PFSK-1 (cell line): Measurements from ENCODE around the gene RCAN3.
A peak's percentile ranks its signal among the peaks of the same experiment; 100 is the strongest.

ENCODE experiments used
- FOXP2 ChIP-seq: optimal IDR thresholded peaks from 2 replicates; pipeline ENCODE3; 2011; ENCODE audit warnings: borderline replicate concordance, control low read depth, inconsistent platforms; ENCODE audit not compliant: insufficient read depth; ENCODE audit errors: extremely low read length, extremely low read depth
- POLR2AphosphoS5 ChIP-seq: IDR thresholded peaks from 2 replicates; pipeline ENCODE4 v1.6.1; 2012; ENCODE audit warnings: low read depth, mild to moderate bottlenecking, control low read depth, low read length, moderate library complexity
- REST ChIP-seq, 2 experiments: IDR thresholded peaks; 2 replicates each; pipeline versions ENCODE4 v1.6.1 to v1.8.0; 2011 to 2012; ENCODE audit warnings: low read depth in 2 of 2, low read length in 2 of 2, control low read depth in 1 of 2, inconsistent platforms in 1 of 2, mild to moderate bottlenecking in 1 of 2, moderate library complexity in 1 of 2; ENCODE audit not compliant: insufficient read depth in 1 of 2
- SIN3A ChIP-seq: IDR thresholded peaks from 2 replicates; pipeline ENCODE4 v1.6.1; 2012; ENCODE audit warnings: mild to moderate bottlenecking, low read length, moderate library complexity, borderline replicate concordance; ENCODE audit not compliant: insufficient read depth
- TAF1 ChIP-seq: IDR thresholded peaks from 2 replicates; pipeline ENCODE4 v1.6.1; 2012; ENCODE audit warnings: low read length, control low read depth, borderline replicate concordance; ENCODE audit not compliant: insufficient read depth

The RCAN3 gene

DNA sequence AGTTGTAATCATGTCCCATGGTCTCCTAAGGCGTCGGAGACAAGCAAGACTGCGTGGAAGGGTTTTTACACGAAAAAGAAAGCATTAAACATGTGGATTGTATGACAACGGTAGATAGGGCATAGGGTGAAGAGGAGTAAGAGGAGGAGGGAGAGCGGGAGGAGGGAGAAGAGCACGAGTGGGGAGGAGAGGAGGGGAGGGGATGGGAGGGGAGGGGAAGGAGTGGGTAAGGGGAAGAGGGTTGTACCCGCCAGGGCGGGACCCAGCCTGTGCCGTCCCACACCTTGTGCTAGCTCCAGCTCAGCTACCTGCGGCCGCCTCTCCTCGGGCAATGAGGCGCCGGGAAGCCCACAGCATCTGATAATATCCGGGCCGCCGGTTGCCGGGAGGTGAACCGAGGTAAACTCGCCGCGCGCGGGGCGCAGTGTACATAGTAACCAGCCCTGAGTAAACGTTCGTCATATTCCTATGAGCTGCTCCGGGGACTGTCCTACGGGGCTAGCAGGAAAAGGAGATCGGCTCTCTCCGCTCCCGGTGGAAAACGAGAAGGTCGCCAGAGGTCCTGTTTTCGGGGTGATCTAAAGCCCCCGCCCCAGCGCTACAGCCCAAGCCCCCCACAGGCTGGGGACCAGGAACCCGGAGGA lies 449 bp upstream of the RCAN3 start:
- TF ChIP-seq FOXP2 (no peak), TAF1 (0 out of 2 replicates have a peak, but pooled peaks have one; percentile 11)

- TF ChIP-seq SIN3A (no peak), POLR2AphosphoS5 (no peak), TAF1 (no peak), REST (IDR thresholded peaks at IDR 0.05; ENCODE audit: insufficient read depth in 1 of 2, low read depth in 2 of 2, low read length in 2 of 2) (no peak), FOXP2 (no peak)
Observed at GRCh38 chr1:24503059-24503751, 569 bp downstream of the RCAN3 start.

DNA sequence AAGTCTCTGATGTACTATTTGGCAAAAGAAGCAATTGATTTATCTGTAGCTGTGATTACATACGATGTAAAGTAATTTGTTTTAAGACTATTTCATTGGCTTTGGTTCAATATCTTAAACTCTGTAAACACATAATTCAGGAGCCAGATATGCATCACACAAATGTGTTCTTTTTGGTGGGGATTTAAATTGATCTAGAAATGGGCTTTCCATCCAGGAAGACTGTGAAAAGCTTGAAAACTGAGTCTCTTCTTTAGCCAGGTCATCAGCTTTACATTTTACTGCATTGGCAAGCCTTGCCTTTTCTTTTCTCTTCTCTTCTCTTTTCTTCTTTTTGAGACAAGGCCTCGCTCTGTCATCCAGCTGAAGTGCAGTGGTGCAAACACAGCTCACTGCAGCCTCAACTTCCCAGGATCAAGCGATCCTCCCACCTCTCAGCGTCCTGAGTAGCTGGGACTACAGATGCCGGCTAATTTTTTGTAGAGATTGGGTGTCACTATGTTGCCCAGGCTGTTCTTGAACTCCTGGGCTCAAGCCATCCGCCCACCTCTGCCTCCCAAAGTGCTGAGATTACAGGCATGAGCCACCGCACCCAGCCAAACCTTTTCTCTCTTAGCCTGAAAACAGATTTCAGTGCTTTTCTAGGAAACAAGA lies 1.4 kb downstream of the RCAN3 start:
- no peak for TF ChIP-seq SIN3A
- TF ChIP-seq TAF1 = no peak
- no peak for TF ChIP-seq REST (IDR thresholded peaks at IDR 0.05; ENCODE audit: insufficient read depth in 1 of 2, low read depth in 2 of 2, low read length in 2 of 2)
- no peak for TF ChIP-seq FOXP2
- TF ChIP-seq POLR2AphosphoS5 = no peak

DNA sequence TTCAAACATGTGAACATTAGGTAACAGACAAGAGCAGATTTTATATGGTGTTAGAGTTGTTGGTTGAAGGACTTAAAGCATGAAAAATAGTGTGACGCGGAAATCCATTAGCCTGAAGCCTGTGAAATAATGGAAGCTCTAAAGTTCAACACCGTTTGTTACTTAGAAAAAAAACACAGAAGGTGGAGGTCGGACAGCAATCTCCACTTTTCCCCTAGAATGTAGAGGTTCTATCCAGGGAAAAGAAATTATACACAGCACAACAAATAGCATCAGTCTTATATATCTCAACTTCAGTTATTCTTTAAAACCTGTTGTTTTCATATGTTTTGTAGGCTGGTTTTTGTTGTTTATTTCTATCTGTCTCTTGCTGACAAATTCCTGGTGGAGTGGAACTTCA lies 1.9 kb downstream of the RCAN3 start:
- TF ChIP-seq TAF1 (no peak), REST (IDR thresholded peaks at IDR 0.05; ENCODE audit: insufficient read depth in 1 of 2, low read depth in 2 of 2, low read length in 2 of 2) (no peak), FOXP2 (no peak), SIN3A (no peak), POLR2AphosphoS5 (no peak)

- TF ChIP-seq TAF1 = no peak
- TF ChIP-seq FOXP2 = no peak
- no peak for TF ChIP-seq REST (IDR thresholded peaks at IDR 0.05; ENCODE audit: insufficient read depth in 1 of 2, low read depth in 2 of 2, low read length in 2 of 2)
- TF ChIP-seq POLR2AphosphoS5 = no peak
- TF ChIP-seq SIN3A = no peak
Observed at GRCh38 chr1:24505816-24506215, 3.2 kb downstream of the RCAN3 start.
